ENCODE results near the gene GLI3.

DNA sequence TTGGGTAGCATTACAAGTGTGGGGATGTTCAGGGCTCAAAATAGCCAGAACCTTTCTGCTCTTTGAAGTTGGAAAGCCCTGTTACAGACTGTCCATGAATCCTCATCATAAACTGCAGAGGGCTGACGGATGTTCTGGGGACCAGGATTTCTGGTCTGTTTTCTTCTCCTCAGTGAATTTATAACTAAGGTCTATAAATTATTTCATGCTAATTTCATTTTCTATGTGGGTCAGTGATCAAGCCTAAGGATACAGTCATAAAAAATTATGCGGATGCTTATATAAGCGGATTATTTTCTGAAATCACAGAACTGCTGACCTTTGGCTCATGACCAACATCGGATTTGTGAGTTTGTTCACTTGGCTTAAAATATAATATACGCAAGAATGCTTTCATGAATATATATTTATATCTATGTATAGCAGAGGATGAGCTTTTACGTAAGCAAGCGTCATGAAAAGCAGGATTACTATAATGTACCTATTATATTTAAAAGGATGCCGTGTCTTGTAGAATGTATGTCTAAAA, 263.7 kb downstream of the GLI3 start:
- TF ChIP-seq, protein P1, sequence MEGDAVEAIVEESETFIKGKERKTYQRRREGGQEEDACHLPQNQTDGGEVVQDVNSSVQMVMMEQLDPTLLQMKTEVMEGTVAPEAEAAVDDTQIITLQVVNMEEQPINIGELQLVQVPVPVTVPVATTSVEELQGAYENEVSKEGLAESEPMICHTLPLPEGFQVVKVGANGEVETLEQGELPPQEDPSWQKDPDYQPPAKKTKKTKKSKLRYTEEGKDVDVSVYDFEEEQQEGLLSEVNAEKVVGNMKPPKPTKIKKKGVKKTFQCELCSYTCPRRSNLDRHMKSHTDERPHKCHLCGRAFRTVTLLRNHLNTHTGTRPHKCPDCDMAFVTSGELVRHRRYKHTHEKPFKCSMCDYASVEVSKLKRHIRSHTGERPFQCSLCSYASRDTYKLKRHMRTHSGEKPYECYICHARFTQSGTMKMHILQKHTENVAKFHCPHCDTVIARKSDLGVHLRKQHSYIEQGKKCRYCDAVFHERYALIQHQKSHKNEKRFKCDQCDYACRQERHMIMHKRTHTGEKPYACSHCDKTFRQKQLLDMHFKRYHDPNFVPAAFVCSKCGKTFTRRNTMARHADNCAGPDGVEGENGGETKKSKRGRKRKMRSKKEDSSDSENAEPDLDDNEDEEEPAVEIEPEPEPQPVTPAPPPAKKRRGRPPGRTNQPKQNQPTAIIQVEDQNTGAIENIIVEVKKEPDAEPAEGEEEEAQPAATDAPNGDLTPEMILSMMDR (IDR thresholded peaks at IDR 0.05; ENCODE audit: borderline replicate concordance, extremely low read depth, low read length, poor library complexity, severe bottlenecking): no peak
- TF ChIP-seq EZH2 (IDR thresholded peaks at IDR 0.05; ENCODE audit: borderline replicate concordance, low read depth, low read length, severe bottlenecking): no peak

Data from DND-41 (cell line).